Measurements from ENCODE around the gene EIF2D.

The EIF2D gene

DNA sequence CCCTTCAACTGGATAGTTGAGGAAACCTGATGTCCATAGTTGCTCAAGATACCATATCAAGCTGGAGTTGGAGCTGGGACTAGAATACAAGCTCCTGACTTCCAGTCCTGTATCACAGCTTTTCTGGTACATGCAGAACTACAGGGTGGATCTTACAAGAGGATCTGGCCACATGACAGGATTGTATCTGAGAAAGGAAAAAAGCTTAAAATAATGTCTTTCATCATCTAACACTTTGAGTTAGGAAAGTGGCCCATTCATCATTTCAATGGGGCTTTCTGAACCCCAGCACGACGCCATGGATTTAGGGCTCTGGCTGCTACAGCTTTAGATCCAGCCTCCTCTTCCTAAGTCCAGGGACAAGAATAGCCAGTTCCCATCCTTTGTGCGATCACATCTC is 58.1 kb downstream of the EIF2D start:
- in situ Hi-C loops (cut with MboI; ENCODE audit: low sequenced_read_pairs), result no loop called here

DNA sequence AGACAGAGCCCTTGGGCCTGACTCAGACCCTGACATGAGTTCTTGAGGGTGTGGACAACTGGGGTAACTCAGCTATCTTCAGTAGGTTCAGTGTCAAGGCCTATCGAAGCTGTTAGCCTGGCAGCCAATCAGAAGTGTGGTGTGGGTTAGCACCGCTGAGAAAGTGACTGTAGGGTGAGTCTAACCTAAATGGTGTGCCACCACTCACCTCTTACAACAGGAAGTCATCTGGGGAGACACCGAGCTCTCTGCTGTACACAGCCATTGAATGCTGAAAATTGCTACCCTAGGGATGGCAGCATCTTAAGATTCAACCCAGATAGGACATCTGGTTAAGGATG is 60.3 kb downstream of the EIF2D start:
- in situ Hi-C loops (cut with MboI; ENCODE audit: low sequenced_read_pairs), result no loop called here

DNA sequence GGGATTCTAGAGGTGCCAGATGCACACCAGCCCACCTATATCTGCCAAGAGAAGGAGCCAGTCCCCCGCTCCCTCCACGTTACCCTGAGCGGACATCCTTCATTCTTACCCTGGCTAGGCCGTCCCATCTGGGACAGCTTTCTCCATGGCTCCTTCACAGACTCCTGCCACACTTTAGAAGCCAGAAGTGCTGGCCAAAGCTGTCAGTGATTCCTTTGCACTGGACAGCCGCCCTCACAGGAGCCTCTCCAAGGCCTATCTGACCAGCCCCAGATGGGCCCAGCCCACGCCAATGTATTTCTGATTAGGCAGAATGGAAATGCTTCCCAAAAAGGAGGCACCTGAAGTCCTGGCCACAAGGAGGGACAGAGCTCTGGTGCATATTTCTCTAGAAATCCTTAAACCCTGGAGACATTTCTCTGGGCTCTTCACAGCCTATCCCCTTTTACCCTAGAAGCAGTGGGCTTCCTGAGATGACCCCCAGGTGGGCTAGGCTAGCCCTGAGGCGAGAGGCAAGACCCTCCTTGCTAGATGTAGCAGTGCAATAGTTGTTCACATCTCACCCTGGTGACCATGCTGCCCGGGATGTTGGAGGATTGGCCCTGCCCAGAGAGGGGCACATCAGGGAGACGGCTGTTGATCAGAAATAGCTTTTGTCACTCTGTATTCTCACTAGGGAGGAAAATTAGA is 60.8 kb downstream of the EIF2D start:
- in situ Hi-C loops (cut with MboI; ENCODE audit: low sequenced_read_pairs), result no loop called here

DNA sequence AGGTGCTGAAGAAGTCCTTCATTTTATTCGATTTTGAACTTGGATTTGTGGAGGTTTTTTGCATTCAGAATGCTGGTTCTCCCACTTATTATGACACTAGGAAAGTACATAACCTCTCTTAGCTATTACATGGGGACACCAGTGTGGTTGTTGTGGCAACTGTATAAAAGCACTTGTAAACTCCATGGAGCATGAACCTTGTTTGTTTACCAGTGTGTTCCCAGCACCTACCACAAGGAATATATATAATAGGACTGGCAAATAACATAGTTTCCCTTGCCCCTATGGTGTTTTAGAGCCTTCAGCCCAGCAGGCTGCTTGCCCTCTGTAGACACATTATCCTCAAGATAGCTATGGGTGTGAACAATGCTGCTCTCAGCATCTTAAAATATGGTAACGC is 61.8 kb downstream of the EIF2D start:
- in situ Hi-C loops (cut with MboI; ENCODE audit: low sequenced_read_pairs), result no loop called here

DNA sequence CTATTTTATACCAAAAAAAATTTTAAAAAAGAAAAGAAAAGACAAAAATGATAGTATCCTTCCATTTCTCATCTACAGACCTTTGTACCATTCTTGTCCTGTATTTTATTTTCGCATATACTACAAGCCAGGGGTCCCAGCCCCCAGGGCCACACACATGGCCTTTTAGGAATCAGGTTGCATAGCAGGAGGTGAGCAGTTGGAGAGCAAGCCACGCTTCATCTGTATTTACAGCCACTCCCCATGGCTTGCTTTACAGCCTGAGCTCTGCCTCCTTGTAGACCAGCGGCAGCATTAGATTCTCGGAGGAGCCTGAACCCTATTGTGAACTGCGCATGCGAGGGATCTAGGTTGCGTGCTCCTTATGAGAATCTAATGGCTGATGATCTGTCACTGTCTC is 65.2 kb downstream of the EIF2D start:
- in situ Hi-C loops (cut with MboI; ENCODE audit: low sequenced_read_pairs), result loop anchor here (5.0 kb wide), 1 partner anchor 35 kb away; no protein-coding TSS in a partner anchor

DNA sequence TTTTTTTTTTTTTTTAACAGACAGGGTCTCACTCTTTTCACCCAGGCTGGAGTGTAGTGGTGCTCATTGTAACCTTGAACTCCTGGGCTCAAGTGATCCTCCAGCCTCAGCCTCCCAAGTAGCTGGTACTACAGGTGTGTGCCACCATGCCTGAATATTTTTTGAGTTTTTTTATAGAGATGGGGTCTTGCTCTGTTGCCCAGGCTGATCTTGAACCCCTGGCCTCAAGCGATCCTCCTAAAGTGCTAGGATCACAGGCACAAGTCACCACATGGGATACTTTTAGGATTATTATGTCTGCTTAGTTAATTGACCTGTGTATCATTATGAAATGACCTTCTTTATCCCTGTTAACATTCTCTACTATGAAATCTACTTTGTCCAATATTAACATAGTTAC is 66.9 kb downstream of the EIF2D start:
- in situ Hi-C loops (cut with MboI; ENCODE audit: low sequenced_read_pairs), result loop anchor here (5.0 kb wide), 1 partner anchor 37 kb away; no protein-coding TSS in a partner anchor

DNA sequence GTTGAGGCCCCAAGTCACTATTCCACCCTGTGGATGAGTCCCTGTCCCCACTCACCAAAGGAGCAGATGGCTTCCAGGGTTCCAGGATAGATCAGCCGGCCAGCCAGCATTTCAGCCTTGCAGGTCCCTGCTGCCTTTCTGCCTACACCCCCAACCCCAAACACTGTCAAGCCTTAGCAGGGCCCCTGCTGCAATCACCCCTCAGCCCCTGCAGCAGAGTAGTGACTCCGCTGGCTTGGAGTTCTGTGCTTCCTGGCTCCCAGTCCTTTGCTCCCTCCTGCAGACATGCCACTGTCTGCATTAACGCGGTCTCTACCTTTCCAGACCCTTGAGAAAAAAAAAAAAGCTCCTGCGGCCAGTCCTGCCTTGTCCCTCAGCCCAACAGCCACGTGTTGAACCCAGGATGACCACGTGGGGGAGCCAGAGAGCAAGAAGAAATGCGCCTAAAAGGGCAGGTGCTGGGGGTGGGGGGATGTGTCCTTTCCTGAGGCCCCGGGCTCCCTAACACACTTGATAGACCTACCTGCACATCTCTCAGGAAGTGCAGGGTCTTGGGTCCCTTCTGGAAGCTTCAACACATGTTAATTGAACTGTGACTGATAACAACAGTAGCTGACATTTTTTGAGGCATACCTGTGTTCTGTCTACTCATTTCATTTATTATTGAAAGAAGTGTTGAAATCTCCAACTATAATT is 67.6 kb downstream of the EIF2D start:
- in situ Hi-C loops (cut with MboI; ENCODE audit: low sequenced_read_pairs), result loop anchor here (5.0 kb wide), 1 partner anchor 38 kb away; no protein-coding TSS in a partner anchor

Measured in HL-60/S4 (cell line).